Neural cell (in vitro differentiated cells): ENCODE measurements around the gene TBC1D25. TPM values are rescaled to one million over a fixed set of nuclear protein-coding genes. Genes with fewer than 3 reads are reported as not detected.
"Not testable (repeated sequence)": the region's sequence is repeated elsewhere in the genome, so short reads cannot be mapped to it uniquely, and the experiment has no call there.

Source experiments
- H2AFZ ChIP-seq: fragments of 200-600, 300-800 bp; sonication (generic), shearing (Covaris generic); 2 replicates; pipeline ENCODE4 v1.6.0; 2014; ENCODE audit warnings: low read depth, mild to moderate bottlenecking, antibody characterized with exemption, low read length, moderate library complexity
- H3F3A ChIP-seq: fragments of 200-600 bp; shearing (Covaris generic); 2 replicates; pipeline ENCODE4 v1.6.1; 2016; ENCODE audit warnings: mild to moderate bottlenecking, moderate library complexity, mixed read lengths, antibody characterized with exemption, low read length; ENCODE audit not compliant: insufficient read depth, poor library complexity, severe bottlenecking
- H3K27ac ChIP-seq: fragments of 200-600, 300-800 bp; sonication (generic), shearing (Covaris generic); 2 replicates; pipeline ENCODE4 v1.5.1; 2014; ENCODE audit warnings: mild to moderate bottlenecking, low read length, moderate library complexity
- H3K27me3 ChIP-seq: fragments of 300-800, 200-600 bp; sonication (generic), shearing (Covaris generic); 2 replicates; pipeline ENCODE4 v1.6.0; 2014; ENCODE audit warnings: mild to moderate bottlenecking, low read depth, low read length, moderate library complexity; ENCODE audit not compliant: insufficient read depth
- H3K36me3 ChIP-seq: fragments of 300-800, 200-600 bp; sonication (generic), shearing (Covaris generic); 2 replicates; pipeline ENCODE4 v1.5.1; 2014; ENCODE audit warnings: mild to moderate bottlenecking, antibody characterized with exemption, low read length, moderate library complexity; ENCODE audit not compliant: insufficient read depth
- H3K4me2 ChIP-seq: fragments of 300-800, 200-600 bp; sonication (generic), shearing (Covaris generic); 2 replicates; pipeline ENCODE4 v1.6.0; 2014; ENCODE audit warnings: mild to moderate bottlenecking, low read length
- H3K4me3 ChIP-seq: fragments of 300-800, 200-600 bp; sonication (generic), shearing (Covaris generic); 2 replicates; pipeline ENCODE4 v1.5.1; 2014; ENCODE audit warnings: mild to moderate bottlenecking, low read length, moderate library complexity
- H3K79me2 ChIP-seq: fragments of 200-600 bp; shearing (Covaris generic); replicated peaks from 2 replicates; pipeline ENCODE4 v1.6.0; 2014; ENCODE audit warnings: mild to moderate bottlenecking, low read length, moderate library complexity; ENCODE audit not compliant: insufficient read depth
- H3K9ac ChIP-seq: fragments of 300-800, 200-600 bp; sonication (generic), shearing (Covaris generic); 2 replicates; pipeline ENCODE4 v1.6.1; 2016; ENCODE audit warnings: mild to moderate bottlenecking, low read length, mixed read lengths
- H3K9me2 ChIP-seq: fragments of 200-600 bp; shearing (Covaris generic); 2 replicates; pipeline ENCODE4 v1.6.1; 2016; ENCODE audit warnings: mild to moderate bottlenecking, low read length, mixed read lengths; ENCODE audit not compliant: insufficient read depth
- H3K9me3 ChIP-seq: fragments of 200-600, 300-800 bp; sonication (generic), shearing (Covaris generic); 2 replicates; pipeline ENCODE4 v1.6.1; 2016; ENCODE audit warnings: mild to moderate bottlenecking, mixed run types, low read length, moderate library complexity, mixed read lengths
- H4K20me1 ChIP-seq: fragments of 200-600 bp; shearing (Covaris generic); 2 replicates; pipeline ENCODE4 v1.6.1; 2016; ENCODE audit warnings: mild to moderate bottlenecking, mixed run types; ENCODE audit not compliant: insufficient read depth
- CTCF ChIP-seq: fragments of 450-650 bp; IDR thresholded peaks from 2 replicates; pipeline ENCODE4 v1.5.1; 2014; ENCODE audit warnings: antibody characterized with exemption, mild to moderate bottlenecking, moderate library complexity; ENCODE audit not compliant: poor library complexity, severe bottlenecking
- EP300 ChIP-seq: fragments of 450-650 bp; conservative IDR thresholded peaks from 2 replicates; pipeline ENCODE4 v1.6.1; 2014; ENCODE audit warnings: antibody characterized with exemption, mild to moderate bottlenecking, moderate library complexity; ENCODE audit not compliant: poor library complexity, severe bottlenecking
- EZH2 ChIP-seq: fragments of 200-600, 300-800 bp; shearing (Covaris generic), sonication (generic); IDR thresholded peaks from 2 replicates; pipeline ENCODE4 v1.6.1; 2014; ENCODE audit warnings: antibody characterized with exemption, low read length, borderline replicate concordance, mild to moderate bottlenecking; ENCODE audit not compliant: insufficient read depth, poor library complexity, severe bottlenecking
- MXI1 ChIP-seq: fragments of 450-650 bp; conservative IDR thresholded peaks from 2 replicates; pipeline ENCODE4 v1.6.1; 2014; ENCODE audit warnings: antibody characterized with exemption, mild to moderate bottlenecking; ENCODE audit not compliant: poor library complexity, severe bottlenecking
- POLR2AphosphoS5 ChIP-seq: IDR thresholded peaks from 2 replicates; pipeline ENCODE4 v1.6.1; 2012
- RAD21 ChIP-seq: fragments of 450-650 bp; conservative IDR thresholded peaks from 2 replicates; pipeline ENCODE4 v1.6.1; 2014; ENCODE audit warnings: antibody characterized with exemption, mild to moderate bottlenecking, moderate library complexity
- REST ChIP-seq: IDR thresholded peaks from 2 replicates; pipeline ENCODE4 v1.6.1; 2012; ENCODE audit warnings: borderline replicate concordance
- SMC3 ChIP-seq: fragments of 450-650 bp; conservative IDR thresholded peaks from 2 replicates; pipeline ENCODE4 v1.6.1; 2014; ENCODE audit warnings: antibody characterized with exemption, mild to moderate bottlenecking, moderate library complexity; ENCODE audit not compliant: poor library complexity
- TAF1 ChIP-seq: IDR thresholded peaks from 2 replicates; pipeline ENCODE4 v1.6.1; 2012; ENCODE audit warnings: low read depth
- polyA plus RNA-seq: library from polyadenylated mRNA; depleted of rRNA; stranded (reverse); fragments of >200 nt; gene quantifications from 2 replicates; pipeline ENCODE4 v1.2.3, GENCODE V29; 2014

TBC1D25 gene
- polyA plus RNA-seq, 1 donor from 2014 or later = 4.5 TPM

DNA sequence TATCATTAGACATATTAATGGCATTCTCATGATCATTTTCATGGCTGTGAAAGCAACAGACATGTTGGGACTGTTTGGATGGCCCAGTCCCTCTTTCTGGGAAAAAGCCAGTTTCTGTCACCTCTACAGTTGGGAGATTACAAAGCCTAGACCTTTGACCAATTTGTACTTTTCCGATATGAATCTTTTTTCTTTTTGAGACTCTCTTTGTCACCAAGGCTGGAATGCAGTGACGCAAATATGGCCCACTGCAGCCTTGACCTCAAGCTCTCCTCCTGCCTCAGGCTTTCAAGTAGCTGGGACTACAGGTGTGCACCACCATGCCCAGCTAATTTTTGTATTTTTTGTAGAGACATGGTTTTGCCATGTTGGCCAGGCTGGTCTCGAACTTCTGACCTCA is 9.4 kb downstream of the TBC1D25 start:
- TF ChIP-seq EZH2 (no peak), TAF1 (no peak), POLR2AphosphoS5 (no peak), SMC3 (no peak), EP300 (no peak), MXI1 (no peak), REST (no peak), RAD21 (no peak), CTCF (no peak)
- H4K20me1 ChIP-seq = no peaks in the 10 kb centered on the region
- H3K9ac ChIP-seq = no peak overlapping the region
- no peak overlapping the region for H3K4me3 ChIP-seq
- no peak overlapping the region for H3K27ac ChIP-seq
- H3K9me2 ChIP-seq = no peaks in the 10 kb centered on the region
- no peaks in the 10 kb centered on the region for H3K9me3 ChIP-seq
- no peak overlapping the region for H3K4me2 ChIP-seq
- no peaks in the 10 kb centered on the region for H3K79me2 ChIP-seq
- H3K27me3 ChIP-seq = no peaks in the 10 kb centered on the region
- H3F3A ChIP-seq = no peaks in the 10 kb centered on the region
- no peak overlapping the region for H2AFZ ChIP-seq
- H3K36me3 ChIP-seq = no peaks in the 10 kb centered on the region

DNA sequence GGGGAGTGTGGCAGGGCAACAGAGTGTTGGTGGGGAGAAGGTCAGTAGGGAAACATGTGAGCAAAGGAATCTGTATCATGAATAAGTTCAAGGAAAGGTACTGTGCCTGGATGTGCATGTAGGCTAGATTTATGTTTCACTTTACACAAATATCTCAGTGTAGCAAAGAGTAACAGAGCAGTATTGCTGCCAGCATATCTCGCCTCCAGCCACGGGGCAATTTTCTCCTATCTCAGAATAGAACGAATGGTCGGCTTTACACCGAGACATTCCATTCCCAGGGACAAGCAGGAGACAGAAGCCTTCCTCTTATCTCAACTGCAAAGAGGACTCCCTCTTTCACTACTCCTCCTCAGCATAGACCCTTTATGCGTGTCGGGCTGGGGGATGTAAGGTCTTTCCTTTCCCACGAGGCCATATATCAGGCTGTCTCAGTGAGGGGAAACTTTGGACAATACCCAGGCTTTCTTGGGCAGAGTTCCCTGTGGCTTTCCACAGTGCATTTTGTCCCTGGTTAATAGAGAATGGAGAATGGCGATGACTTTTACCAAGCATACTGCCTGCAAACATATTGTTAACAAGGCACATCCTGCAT is 16.3 kb downstream of the TBC1D25 start:
- not testable (repeated sequence) for H3K4me3 ChIP-seq, H3K79me2 ChIP-seq, H3K9me3 ChIP-seq, H3K9ac ChIP-seq, H4K20me1 ChIP-seq, H3K27ac ChIP-seq, H3K36me3 ChIP-seq, H3K9me2 ChIP-seq, H3F3A ChIP-seq, H3K4me2 ChIP-seq, H3K27me3 ChIP-seq, H2AFZ ChIP-seq

- no peak overlapping the region for H3K27ac ChIP-seq
- TF ChIP-seq CTCF (no peak), MXI1 (no peak), EP300 (no peak), SMC3 (no peak), REST (no peak), POLR2AphosphoS5 (no peak), TAF1 (no peak), EZH2 (no peak), RAD21 (no peak)
- no peak overlapping the region for H3K4me2 ChIP-seq
- no peaks in the 10 kb centered on the region for H3F3A ChIP-seq
- H3K9ac ChIP-seq = no peak overlapping the region
- no peak overlapping the region for H3K4me3 ChIP-seq
- no peaks in the 10 kb centered on the region for H3K27me3 ChIP-seq
- H3K9me3 ChIP-seq = no peaks in the 10 kb centered on the region
- H3K36me3 ChIP-seq = no peaks in the 10 kb centered on the region
- no peaks in the 10 kb centered on the region for H4K20me1 ChIP-seq
- no peaks in the 10 kb centered on the region for H3K79me2 ChIP-seq
- no peaks in the 10 kb centered on the region for H3K9me2 ChIP-seq
- no peak overlapping the region for H2AFZ ChIP-seq
Observed at GRCh38 chrX:48558271-48558670, 18.8 kb downstream of the TBC1D25 start.
